Brain microvascular endothelial cell (primary cell): ENCODE measurements around the gene PIAS4.
A peak's percentile ranks its signal among the peaks of the same experiment; 100 is the strongest.
"Not testable (repeated sequence)": the region's sequence is repeated elsewhere in the genome, so short reads cannot be mapped to it uniquely, and the experiment has no call there.

Experiments used
- DNase-seq: peaks from one replicate; pipeline ENCODE4 v3.0.0-alpha.2; 2020
- H3K27ac ChIP-seq: fragments of 250-450 bp; sonication (Bioruptor Pico); 2 replicates; pipeline ENCODE4 v1.5.1; 2020; ENCODE audit warnings: mild to moderate bottlenecking, moderate library complexity
- H3K27me3 ChIP-seq: fragments of 250-450 bp; sonication (Bioruptor Pico); replicated peaks from 2 replicates; pipeline ENCODE4 v1.5.1; 2020; ENCODE audit warnings: mild to moderate bottlenecking
- H3K36me3 ChIP-seq: fragments of 250-450 bp; sonication (Bioruptor Pico); replicated peaks from 2 replicates; pipeline ENCODE4 v1.5.1; 2020; ENCODE audit warnings: mild to moderate bottlenecking
- H3K4me3 ChIP-seq: 2 replicates; pipeline ENCODE4 v1.5.1; 2011; ENCODE audit warnings: low read depth, mild to moderate bottlenecking, control low read depth, low read length, moderate library complexity
- CTCF ChIP-seq: IDR thresholded peaks from 2 replicates; pipeline ENCODE4 v1.5.1; 2011; ENCODE audit warnings: low read depth, mild to moderate bottlenecking, moderate library complexity, low read length, control low read depth, inconsistent platforms; ENCODE audit errors: missing control alignments
- in situ Hi-C: cut with HindIII; loops from 2 replicates; pipeline ENCODE4 v1.10.0; 2017; ENCODE audit warnings: low sequenced_read_pairs, low pct_ligation_motif_present

PIAS4 gene

GRCh38 chr19:3990815-3991117, 16.8 kb upstream of the PIAS4 start:
- H3K27ac ChIP-seq = no peak overlapping the region
- H3K36me3 ChIP-seq = no peaks in the 10 kb centered on the region
- no peak for TF ChIP-seq CTCF
- DNase-seq = no peak
- no peaks in the 10 kb centered on the region for H3K27me3 ChIP-seq
- in situ Hi-C loops = no loop called here
- no peak overlapping the region for H3K4me3 ChIP-seq

- in situ Hi-C loops = no loop called here
- no peak for DNase-seq
- Histone ChIP-seq H3K27ac (no peak overlapping the region), H3K4me3 (no peak overlapping the region), H3K27me3 (no peaks in the 10 kb centered on the region), H3K36me3 (no peaks in the 10 kb centered on the region)
- no peak for TF ChIP-seq CTCF
These were observed 11.9 kb upstream of the PIAS4 start for GRCh38 chr19:3995607-3996006.

GRCh38 chr19:3998667-3999412, 8.7 kb upstream of the PIAS4 start:
- in situ Hi-C loops, H3K27ac ChIP-seq, H3K4me3 ChIP-seq, H3K36me3 ChIP-seq, H3K27me3 ChIP-seq, DNase-seq: not testable (repeated sequence)

GRCh38 chr19:4000798-4001197, 6.7 kb upstream of the PIAS4 start:
- in situ Hi-C loops = not testable (repeated sequence)

GRCh38 chr19:4005436-4005835, 2.1 kb upstream of the PIAS4 start:
- H3K36me3 ChIP-seq, DNase-seq, H3K27me3 ChIP-seq, H3K27ac ChIP-seq, in situ Hi-C loops, H3K4me3 ChIP-seq: not testable (repeated sequence)

More at GRCh38 chr19:4000798-4001197, 6.7 kb upstream of the PIAS4 start:
- not testable (repeated sequence) for H3K27ac ChIP-seq, DNase-seq, H3K36me3 ChIP-seq, H3K27me3 ChIP-seq, H3K4me3 ChIP-seq

GRCh38 chr19:4007836-4008539, 452 bp downstream of the PIAS4 start:
- peak overlapping the region; percentile 83 for H3K4me3 ChIP-seq
- peaks cover 2% of the 10 kb centered on the region for H3K36me3 ChIP-seq
- TF ChIP-seq CTCF = no peak
- DNase-seq = no peak
- in situ Hi-C loops = no loop called here
- no peak overlapping the region for H3K27ac ChIP-seq
- no peaks in the 10 kb centered on the region for H3K27me3 ChIP-seq

GRCh38 chr19:4009990-4010807, 2.7 kb downstream of the PIAS4 start:
- no peak for TF ChIP-seq CTCF
- no peak overlapping the region for H3K27ac ChIP-seq
- no peak overlapping the region for H3K4me3 ChIP-seq
- peaks cover 20% of the 10 kb centered on the region for H3K36me3 ChIP-seq
- no peaks in the 10 kb centered on the region for H3K27me3 ChIP-seq
- in situ Hi-C loops = no loop called here
- no peak for DNase-seq
